Activated CD8-positive, alpha-beta memory T cell treated with anti-CD3 and anti-CD28 coated beads for 48 hours (primary cell): ENCODE results near the gene TIMM23.
"Not testable (repeated sequence)": the region's sequence is repeated elsewhere in the genome, so short reads cannot be mapped to it uniquely, and the experiment has no call there.

Source experiments
- DNase-seq, 3 experiments: peaks; one replicate each; pipeline ENCODE4 v3.0.0-alpha.2; 2020; ENCODE audit warnings: low read depth in 2 of 3, low spot score in 2 of 3

Gene TIMM23, protein sequence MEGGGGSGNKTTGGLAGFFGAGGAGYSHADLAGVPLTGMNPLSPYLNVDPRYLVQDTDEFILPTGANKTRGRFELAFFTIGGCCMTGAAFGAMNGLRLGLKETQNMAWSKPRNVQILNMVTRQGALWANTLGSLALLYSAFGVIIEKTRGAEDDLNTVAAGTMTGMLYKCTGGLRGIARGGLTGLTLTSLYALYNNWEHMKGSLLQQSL

DNA sequence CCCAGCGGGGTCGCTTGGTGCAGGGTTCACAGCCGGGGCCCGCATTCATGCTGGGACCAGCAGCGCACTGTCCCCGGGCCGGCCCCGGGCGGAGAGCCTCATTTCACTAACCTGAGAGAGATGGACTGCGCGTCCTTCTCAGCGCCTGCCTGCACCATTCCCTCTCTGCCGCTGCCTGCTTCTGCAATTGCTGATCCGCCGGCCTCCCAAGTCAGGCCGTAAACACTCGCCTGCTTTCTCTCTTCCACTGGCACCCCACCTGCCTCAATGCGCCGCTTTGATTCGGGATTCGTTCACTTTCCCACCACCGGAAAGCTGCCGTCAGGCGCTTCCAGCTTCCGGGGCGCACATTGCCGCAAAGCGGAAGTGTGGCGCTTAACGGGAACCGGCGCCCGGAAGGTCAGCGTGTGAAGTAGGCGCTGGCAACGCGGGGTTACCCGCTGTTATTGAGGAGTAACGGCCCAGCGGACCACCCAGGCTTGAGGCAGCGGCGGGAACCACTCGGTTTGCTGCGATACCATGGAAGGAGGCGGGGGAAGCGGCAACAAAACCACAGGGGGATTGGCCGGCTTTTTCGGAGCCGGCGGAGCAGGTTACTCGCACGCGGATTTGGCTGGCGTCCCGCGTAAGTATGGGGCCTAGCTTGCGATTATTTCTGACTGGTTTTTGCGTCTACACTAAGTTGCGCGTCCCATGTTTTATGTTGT lies at the start of gene TIMM23:
TSS of gene TIMM23 (plus strand) at position 384 of the 707 bp plus-strand sequence. CDS start at position 520, 136 bp downstream.
- DNase-seq, result peak; percentile 64 to 77 (median 70)

DNA sequence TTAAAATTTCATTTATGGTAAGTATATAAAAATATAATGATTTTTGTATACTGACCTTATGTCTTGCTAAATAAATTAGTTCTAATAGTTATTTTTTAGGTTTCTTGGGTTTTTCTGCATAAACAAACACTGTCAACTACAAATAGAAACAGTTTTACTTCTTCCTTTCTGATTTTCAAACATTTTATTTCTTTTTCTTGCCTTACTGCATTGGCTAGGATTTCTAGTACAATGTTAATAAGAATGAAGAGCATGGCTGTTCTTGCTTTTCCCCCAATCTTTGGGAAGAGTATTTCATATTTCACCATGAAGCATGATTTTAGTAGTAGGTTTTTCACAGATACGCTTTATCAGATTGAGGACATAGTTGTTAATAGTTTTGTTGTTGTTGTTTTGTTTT lies 45.5 kb upstream of the TIMM23 start:
- DNase-seq, result not testable (repeated sequence)

DNA sequence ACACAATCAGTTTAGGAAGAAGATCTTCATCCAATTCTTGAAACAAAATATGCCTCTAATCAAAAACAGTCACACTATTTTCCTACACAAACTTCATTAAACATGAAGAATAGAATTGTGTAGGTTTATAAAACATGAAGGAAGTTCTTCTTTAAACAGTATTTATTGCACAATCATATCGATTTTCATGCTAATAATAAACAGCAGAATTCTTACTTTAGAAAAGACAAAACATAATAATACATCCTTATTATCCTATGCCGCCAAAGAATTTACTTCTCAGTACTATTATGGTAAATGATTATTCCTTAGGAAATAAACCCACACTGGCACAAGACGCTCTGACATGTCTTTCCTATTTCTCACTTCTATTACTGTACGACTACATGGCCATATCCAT lies 41.0 kb upstream of the TIMM23 start:
- not testable (repeated sequence) for DNase-seq

DNA sequence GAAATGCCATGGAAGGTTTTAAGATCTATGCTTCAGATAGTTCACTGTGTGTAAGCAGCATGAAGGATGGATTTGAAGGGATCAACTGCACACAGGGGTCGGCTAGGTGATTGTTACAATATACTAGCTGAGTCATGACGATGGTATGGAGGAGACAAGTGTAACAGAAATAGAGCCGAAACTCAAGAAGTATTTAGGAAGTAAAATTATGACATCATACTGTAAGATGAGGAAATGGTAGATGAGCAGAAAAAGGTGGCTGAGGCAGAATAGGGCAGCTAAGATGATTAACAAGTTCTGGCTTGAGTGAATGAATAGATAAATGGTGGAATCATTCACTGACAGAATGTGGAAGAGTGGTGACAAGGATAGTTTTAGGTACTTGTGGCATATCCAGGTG lies 37.5 kb upstream of the TIMM23 start:
- DNase-seq, result not testable (repeated sequence)

DNA sequence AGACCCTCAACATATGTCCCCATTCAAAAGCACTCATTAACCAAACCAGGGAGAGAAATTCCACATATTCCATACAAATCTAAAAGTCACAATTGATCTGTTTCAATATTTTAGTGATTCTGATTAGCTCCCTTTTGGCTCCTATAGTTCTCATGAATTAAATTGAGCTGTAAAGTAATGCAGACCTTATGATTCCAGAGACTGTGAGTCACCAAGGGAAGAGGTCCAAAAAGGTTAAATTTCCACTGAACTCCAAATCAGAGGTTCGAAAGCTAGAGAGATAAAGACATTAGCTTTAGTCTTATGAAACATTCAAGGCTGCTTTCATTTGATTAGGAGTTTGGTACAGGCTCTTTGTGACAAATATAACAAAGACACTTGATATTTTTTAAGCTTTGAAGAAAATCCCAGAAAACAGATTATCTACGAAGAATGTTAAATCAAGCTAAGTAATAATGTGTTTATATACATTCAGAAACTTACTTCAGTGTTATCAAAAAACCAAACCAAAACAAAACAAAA lies 33.1 kb upstream of the TIMM23 start:
- not testable (repeated sequence) for DNase-seq

DNA sequence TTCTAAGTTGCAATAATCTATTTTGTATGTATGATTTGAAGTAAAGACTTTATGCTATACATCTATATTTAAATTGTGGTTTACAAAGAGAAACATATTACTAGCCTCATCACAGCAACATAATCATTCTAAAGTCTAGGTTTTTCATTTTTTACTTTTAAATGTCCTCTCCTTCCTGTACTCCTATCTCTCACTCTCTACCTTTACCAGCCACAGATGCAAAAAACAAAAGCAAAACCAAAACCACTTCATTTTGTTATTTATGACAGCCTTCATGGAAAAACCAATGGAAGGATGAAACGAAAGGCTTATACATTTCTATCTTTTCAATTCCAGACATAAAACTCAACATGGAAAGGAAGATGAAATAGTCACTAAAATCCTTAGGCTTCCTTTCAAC lies 31.1 kb upstream of the TIMM23 start:
- not testable (repeated sequence) for DNase-seq

DNA sequence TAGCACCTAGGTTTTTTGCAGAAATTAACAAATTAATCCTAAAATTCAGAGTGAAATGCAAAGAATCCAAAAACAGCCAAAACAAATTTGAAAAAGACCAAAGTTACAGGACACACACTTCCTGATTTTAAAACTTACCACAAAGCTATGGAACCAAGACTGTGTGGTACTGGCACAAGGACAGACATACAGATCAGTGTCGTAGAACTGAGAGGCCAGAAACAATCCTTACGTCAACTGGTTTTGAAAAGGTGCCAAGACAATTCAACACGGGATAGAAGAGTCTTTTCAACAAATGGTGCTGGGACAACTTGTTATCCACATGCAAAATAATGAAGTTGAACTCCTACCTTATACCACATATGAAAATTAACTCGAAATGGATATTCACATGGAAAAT lies 26.8 kb upstream of the TIMM23 start:
- DNase-seq, result not testable (repeated sequence)

DNA sequence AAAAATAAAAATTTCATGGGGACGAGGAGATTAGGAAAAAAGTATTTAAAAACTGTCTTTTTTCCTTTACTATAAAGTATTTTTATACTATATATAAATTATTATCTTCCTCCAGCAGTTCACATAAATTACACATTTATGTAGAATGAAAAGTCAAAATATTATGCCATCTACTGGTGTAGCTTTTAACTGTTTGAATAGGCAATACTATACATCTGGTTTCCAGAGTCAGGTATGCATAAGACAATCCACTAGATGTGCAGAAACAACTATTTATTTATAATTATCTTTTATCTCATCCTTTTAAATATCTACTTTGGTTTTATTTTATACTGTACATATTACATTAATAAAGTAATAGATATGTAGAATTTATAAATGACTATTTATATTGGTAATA lies 24.9 kb upstream of the TIMM23 start:
- not testable (repeated sequence) for DNase-seq

DNA sequence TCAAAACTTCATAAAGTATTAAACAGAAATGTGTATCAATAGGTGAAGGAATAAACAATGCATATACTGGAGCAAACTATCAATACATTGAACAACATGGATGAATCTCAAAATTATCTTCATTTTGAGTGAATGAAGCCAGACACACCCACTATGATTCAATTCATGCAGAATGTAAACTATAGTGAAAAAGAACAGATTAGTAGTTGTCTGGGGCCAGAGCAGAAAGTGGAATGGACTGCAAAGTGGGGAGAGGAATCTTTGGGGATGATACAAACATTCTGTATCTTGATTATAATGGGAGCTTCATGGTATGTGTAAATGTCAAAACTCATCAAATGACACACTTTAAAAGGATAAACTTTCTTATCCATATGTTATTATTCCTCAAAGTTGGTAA lies 23.5 kb upstream of the TIMM23 start:
- DNase-seq, result not testable (repeated sequence)

DNA sequence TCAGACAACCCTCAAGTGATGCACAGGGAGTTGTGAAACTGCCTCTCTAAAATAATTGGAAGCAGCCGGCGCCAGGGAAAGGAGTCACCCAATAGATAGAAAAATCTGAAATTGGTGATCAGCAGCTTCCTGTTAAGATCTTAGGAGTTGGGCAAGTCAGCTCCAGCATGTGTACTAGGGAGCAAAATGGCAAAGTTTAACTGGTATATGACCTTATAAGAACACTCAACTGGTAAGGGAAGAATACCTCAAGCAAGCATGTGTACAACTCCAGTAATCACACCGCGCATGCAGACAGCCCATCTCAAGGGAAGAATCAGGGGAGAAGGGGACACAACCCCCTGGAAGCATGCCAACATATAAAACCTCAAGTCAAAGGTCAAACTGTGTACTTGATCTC lies 17.9 kb upstream of the TIMM23 start:
- not testable (repeated sequence) for DNase-seq

DNA sequence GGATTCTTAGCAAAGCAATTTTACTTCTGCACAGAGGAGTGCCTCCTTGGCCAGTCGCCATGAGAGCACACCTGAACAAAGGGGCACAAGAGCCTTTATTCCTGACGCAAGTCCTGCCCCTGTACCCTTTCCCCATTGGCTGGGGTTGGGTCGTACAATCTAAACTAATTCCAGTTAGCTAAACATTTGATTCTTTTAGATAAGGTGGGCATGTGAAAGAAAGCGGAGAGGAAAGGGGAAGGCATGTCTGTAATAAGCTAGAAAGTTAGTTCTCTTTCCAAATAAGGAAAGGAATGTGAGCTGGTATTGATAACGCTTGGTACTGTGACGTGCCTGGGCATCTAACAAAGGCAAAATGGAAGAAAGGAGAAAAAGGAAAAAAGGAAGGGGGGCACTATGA lies 15.7 kb upstream of the TIMM23 start:
- DNase-seq, result not testable (repeated sequence)

DNA sequence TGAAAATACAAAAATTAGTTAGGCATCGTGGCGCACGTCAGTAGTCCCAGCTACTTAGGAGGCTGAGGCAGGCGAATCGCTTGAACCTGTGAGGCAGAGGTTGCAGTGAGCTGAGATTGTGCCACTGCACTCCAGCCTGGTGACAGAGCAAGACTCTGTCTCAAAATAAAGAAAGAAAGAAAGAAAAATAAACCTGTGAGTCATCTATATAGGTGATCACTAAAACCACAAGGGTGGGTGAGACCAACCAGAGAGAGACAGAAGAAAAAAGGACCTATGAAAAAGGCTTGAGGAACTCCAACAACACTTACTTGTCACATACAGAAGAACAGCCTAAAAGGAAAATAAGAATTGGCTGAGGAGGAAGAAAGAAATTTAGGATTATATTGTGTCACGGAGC lies 14.4 kb upstream of the TIMM23 start:
- not testable (repeated sequence) for DNase-seq

DNA sequence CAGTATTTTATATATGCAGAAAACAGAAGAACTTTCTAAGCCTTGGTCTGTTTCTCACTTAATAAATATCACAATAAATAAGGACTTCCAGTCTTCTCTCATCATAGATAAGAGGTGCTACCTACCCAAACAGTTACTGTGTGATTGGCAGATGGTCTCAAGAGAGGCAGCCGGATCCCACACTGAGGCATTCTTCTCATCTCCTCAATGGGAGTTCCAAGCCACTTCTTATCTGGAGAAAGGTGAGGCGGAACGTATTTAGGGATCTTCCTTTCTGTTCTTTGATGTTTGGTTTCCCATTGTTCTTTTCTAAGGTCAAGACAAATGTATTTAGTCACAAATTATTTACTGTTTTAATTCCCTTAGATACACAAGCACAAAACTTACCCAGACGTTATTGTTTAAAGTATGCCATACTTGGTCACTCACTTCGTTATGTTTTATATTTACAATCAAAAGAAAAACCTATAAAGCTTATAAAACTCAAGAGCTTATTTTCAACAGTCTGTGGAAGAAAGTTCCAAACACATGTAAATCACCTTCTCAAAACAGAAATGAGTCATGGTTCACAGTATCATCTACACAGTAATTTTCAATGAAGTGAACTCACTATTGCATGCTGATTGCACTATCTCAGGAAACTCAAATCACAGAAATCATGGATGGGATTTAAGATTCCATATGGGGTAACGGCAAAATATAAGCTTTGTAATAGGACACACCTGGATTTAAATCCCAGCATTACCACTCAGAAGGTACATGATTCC lies 9.4 kb upstream of the TIMM23 start:
- DNase-seq, result not testable (repeated sequence)

DNA sequence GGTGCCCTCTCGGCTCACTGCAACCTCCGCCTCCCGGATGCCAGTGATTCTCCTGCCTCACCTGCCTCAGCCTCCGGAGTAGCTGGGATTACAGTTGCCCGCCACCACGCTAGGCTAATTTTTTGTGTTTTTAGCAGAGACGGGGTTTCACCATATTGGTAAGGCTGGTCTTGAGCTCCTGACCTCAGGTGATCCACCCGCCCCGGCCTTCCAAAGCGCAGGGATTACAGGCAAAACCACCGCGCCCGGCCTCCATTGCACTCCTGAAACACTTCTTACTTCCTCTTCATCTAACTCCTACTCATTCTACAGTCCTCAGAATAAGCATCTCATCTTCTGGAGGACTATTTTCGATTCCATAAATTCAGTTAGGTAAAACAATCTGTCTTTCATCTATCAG lies 1.3 kb upstream of the TIMM23 start:
- not testable (repeated sequence) for DNase-seq

DNA sequence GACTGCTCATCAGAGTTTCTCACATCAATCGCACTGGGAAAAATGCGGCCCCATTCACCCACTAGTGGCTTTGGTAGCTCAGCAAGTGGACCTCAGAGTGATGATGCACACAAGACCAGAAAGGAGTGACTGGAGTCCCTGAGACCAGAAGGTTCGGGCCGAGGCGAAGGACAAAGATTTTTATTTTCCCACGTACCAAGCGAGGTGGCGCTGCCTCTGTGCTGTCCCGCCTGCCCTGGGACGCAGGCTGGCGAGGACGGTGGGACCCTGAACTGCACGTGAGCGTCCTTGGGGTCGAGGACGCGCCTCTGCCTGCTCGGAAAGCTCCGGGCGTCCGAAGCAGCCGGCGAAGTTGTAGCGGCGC lies 565 bp upstream of the TIMM23 start:
- DNase-seq, result peak in 1 of 3 experiments; percentile 7

DNA sequence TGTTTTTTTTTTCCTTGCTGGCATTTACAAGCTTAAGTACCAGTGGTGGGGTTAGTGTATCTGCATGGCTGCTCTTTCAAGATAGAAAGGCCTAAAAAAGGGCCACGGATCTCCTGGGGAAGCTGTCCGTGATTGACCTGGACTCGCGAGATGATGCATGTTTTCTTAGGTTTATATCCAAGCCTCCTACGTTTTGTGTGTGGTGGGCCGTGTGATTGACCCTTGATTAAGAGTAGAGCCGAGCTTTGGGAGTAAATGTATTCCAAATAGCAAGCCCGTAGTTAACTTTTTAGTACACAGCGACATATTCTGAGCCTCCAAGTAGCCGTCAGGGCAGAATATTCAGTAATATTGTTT lies 502 bp downstream of the TIMM23 start:
- DNase-seq, result not testable (repeated sequence)

DNA sequence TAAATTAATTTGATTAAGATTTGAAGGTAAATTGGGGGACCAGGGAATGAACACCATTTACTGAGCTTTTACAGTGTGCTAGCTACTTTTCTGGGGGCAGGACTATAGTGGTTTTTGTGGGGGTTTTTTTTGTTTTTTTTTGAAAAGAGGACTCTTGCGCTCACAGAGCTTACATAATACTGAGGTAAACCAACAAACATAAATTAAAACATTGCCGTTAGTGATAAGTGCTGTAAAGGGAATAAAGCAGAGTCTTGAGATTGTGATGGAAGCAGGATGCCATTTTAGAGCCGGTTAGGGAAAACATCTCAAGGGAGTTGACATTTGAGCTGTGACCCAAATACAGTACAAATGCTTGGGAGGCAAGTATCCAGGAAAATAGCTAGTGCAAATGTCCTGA lies 1.8 kb downstream of the TIMM23 start:
- not testable (repeated sequence) for DNase-seq

DNA sequence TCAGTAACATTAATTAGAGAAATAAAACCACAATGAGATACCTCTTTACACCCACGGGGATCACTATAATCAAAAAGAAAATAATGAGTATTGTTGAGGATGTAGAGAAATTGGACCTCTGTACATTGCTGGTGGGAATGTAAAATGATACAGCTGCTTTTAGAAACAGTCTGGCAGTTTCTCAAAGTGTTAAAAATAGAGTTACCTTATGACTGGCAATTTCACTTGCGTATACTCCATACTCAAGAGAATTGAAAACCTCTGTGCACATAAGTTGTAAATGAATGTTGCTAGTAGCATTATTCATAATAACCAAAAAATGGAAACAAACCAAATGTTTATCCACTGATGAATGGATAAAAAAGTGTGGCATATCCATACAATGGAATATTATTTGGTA lies 6.3 kb downstream of the TIMM23 start:
- not testable (repeated sequence) for DNase-seq

DNA sequence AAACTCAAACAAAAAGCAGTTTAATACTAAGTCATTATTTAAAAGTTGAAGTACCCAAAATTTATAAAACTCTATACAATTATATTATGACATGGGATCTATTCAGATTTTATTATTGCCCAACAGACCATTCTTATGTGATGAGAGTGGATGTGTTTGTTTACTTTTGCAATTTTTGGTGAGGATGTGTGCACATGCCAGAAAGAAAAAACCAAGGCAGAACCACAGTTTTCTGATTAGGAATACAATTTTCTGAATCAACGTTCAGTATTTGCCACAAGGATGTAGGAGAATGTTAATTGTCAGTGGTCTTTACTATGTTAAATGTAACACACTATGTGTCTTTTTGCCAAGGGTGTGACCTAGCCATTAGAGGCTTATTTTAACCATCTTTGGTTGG lies 9.1 kb downstream of the TIMM23 start:
- DNase-seq, result not testable (repeated sequence)

DNA sequence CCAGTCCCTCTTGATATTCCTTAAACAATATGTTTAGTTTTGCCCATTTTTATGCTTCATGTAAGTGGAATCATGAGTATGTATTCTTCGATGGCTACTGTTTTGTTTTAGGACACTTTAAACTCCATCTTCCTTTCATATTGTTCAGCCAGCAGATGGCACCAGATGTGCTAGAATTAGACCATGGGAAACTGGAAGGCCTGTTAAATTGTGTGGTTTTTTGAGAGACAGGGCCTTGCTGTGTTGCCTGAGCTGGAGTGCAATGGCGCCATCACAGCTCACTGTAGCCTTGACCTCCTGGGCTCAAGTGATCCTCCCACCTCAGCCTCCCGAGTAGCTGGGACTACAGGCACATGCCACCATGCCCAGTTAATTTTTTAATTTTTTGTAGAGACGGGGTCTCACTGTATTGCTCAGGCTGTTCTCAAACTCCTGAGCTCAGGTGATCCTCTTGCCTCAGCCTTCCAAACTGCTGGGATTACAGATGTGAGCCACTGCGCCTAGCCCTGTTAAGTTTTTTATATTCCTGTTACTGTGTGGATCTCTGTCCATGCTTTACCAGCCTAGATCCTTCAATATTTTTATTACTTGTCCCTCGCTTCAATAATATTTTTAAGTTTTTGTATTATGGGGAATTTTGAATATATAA lies 11.4 kb downstream of the TIMM23 start:
- DNase-seq, result not testable (repeated sequence)

DNA sequence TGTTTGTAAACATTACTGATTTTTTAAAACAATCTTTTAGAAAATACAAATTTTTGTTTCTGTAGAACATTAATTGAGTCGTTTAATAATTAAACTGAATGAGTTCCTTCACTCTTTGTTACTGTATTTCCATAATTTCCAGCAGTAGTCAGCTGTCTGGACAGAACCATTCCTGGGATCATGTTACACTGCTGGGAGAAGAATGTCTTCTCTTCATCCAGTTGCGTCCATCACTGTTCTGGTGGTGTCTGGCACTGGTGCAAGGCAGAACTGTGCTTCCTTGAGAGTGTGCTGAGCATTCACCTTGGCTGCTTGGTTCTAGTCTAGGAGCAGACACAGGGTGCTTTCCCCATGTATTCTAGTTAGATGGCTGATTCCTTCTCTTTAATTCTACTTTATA lies 12.2 kb downstream of the TIMM23 start:
- not testable (repeated sequence) for DNase-seq
